GM12892 (cell line): Measurements from ENCODE around the gene OPRM1.

Experiments
- POLR2A ChIP-seq: IDR thresholded peaks from 2 replicates; pipeline ENCODE4 v1.6.1; 2011; ENCODE audit warnings: low read depth, low read length, control low read depth
- POLR2AphosphoS5 ChIP-seq: IDR thresholded peaks from 2 replicates; pipeline ENCODE4 v1.6.1; 2011; ENCODE audit warnings: low read depth, low read length, control low read depth

DNA sequence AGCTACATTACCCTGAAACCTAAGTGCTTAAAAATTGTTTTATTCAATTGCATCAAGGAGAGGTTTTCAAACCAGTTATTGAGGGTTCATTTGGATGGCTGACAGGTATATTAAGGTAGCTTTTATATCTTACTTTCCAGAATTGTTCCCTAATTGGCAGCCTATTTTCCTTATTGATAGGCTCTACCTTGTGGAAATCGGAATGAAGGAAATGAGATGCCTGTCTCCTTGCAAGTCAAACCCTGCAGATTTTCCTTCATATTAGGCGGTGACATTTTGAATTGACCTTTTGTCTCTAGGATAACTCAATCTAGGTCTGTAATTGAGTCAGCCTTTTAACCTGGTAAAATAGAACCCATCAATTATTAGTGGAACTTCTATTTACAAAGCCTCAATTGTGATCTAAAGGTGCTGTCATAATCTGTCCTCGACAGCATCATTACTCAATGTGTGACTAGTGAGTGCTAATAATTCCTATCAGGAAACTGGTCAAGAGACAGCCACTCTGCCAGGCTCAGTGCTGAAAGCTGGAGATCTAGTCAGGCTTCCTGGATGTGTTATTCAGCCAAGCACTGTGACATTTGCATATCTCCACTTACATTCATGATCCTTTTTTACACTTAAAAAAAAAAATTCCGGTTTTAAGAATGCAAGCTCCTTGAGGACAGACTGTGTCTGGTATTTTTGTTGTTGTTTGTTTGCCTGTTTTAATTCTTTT, 20.1 kb downstream of the OPRM1 start:
- TF ChIP-seq POLR2A (no peak), POLR2AphosphoS5 (no peak)
